Peyer's patch (tissue), 4 donors: Measurements from ENCODE around the gene DEPP1. TPM values are rescaled to one million over a fixed set of nuclear protein-coding genes. Genes with fewer than 3 reads are reported as not detected.

ENCODE experiments used
- DNase-seq, 3 donors: peaks; one replicate each; pipeline ENCODE4 v3.0.0-alpha.2; 2017 to 2019
- H3K27ac ChIP-seq, 4 donors: fragments of 200-600 bp; sonication (generic); one replicate each; pipeline ENCODE4 v1.5.1; 2016 to 2019
- H3K27me3 ChIP-seq, 2 donors: fragments of 200-600 bp; sonication (generic); one replicate each; pipeline ENCODE4 v1.5.1; 2019
- H3K36me3 ChIP-seq, 3 donors: fragments of 200-600 bp; sonication (generic); one replicate each; pipeline ENCODE4 v1.5.1; 2016 to 2019
- H3K4me1 ChIP-seq, 4 donors: fragments of 200-600 bp; sonication (generic); one replicate each; pipeline ENCODE4 v1.5.1; 2016 to 2019
- H3K4me3 ChIP-seq, 4 donors: fragments of 200-600 bp; sonication (generic); 1 replicate in 3 of 4; 2 replicates in 1 of 4; pipeline ENCODE4 v1.5.1; 2016 to 2019; ENCODE audit warnings: mild to moderate bottlenecking in 1 of 4
- H3K9me3 ChIP-seq, 4 donors: fragments of 200-600 bp; sonication (generic); one replicate each; pipeline ENCODE4 v1.5.1; 2016 to 2019; ENCODE audit warnings: mild to moderate bottlenecking in 1 of 4
- POLR2A ChIP-seq, 2 donors: fragments of 450-650 bp; IDR thresholded peaks; one replicate each; pipeline ENCODE4 v1.5.1; 2017; ENCODE audit warnings: antibody characterized with exemption in 2 of 2, mild to moderate bottlenecking in 2 of 2, moderate library complexity in 2 of 2
- total RNA-seq, 4 donors: library from RNA; depleted of rRNA; stranded (reverse); fragments of >200 nt; gene quantifications; one replicate each; pipeline ENCODE4 v1.1.0, GENCODE V29; 2016
- TF ChIP-seq, protein P1 (sequence below), 6 experiments: fragments of 450-650 bp in 4 of 6; fragments of 200-600 bp in 2 of 6; sonication (generic) in 1 of 6; IDR thresholded peaks; one replicate each; pipeline ENCODE4 v1.5.1; 2017 to 2019; ENCODE audit warnings: antibody characterized with exemption in 6 of 6, mild to moderate bottlenecking in 3 of 6, moderate library complexity in 1 of 6

Gene DEPP1
- total RNA-seq, 4 donors from 2014 or later: 3.9 to 96.0 (median 49.8) TPM

DNA sequence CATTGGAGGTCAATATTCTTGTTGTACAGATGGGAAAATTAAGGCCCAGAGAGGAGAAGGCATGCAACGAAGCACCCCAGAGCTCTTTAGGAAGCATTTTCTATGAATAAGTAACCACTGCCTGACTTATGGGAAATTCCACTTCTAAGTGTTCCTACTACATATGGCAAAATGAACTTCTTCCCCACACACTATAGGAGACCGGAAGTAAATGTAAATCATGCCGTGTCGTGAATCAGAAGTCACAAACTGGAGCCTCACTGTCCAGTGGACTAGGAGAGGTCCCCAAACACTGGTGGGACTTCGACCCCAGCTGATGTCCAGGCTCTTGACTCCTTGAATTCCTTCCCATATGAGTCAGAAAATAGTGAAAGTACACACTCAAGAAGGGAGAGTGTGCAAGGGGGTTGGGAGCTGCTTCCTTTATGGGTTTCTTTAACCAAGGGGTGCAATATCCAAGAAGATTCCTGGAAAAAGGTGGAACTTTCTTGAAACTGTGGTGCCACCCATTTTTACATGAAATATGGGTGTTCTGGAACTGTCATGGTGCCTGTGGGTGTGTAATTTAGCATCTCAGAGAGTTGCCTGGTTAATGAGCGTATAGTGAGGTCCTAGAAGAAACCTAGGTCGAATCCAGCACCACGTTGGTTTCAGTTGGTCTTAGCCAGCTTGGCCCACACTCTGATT, 12.3 kb downstream of the DEPP1 start:
- no peak for DNase-seq
- H3K27ac ChIP-seq: peak overlapping the region in 3 of 4 donors; percentile 8 to 51 (median 42)
- H3K9me3 ChIP-seq: no peaks in the 10 kb centered on the region
- H3K4me1 ChIP-seq: peaks cover 4 to 45% (median 33%) of the 10 kb centered on the region in 4 donors
- no peaks in the 10 kb centered on the region for H3K27me3 ChIP-seq
- H3K4me3 ChIP-seq: no peak overlapping the region
- TF ChIP-seq POLR2A (IDR thresholded peaks at IDR 0.05): no peak
- TF ChIP-seq, protein P1, sequence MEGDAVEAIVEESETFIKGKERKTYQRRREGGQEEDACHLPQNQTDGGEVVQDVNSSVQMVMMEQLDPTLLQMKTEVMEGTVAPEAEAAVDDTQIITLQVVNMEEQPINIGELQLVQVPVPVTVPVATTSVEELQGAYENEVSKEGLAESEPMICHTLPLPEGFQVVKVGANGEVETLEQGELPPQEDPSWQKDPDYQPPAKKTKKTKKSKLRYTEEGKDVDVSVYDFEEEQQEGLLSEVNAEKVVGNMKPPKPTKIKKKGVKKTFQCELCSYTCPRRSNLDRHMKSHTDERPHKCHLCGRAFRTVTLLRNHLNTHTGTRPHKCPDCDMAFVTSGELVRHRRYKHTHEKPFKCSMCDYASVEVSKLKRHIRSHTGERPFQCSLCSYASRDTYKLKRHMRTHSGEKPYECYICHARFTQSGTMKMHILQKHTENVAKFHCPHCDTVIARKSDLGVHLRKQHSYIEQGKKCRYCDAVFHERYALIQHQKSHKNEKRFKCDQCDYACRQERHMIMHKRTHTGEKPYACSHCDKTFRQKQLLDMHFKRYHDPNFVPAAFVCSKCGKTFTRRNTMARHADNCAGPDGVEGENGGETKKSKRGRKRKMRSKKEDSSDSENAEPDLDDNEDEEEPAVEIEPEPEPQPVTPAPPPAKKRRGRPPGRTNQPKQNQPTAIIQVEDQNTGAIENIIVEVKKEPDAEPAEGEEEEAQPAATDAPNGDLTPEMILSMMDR (IDR thresholded peaks at IDR 0.05): no peak
- H3K36me3 ChIP-seq: peaks cover 0 to 11% (median 0%) of the 10 kb centered on the region in 3 donors

DNA sequence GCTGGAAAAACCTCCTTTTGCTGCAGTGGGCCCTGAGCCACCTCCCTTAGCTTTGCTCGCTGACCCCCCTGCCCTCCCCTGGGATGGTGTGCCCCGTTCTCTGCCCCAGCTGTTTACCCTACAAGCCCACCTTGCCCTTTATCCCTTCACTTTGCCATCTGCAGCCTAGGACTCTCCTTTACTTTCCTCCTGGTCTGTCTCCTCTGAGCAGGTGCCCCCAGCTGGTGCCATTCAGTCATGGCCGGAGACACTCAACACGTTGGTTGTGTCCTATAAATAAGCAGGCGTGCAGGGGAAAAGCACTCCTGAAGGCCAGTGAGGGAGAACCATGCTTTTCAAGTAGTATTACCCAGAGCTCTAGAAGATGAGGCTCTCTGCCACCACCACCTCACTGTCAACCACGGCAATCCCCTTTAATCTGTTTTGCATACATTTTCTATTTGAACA, 12.9 kb downstream of the DEPP1 start:
- DNase-seq: no peak
- TF ChIP-seq POLR2A (IDR thresholded peaks at IDR 0.05): no peak
- TF ChIP-seq, protein P1 (IDR thresholded peaks at IDR 0.05): no peak
- peaks cover 0 to 5% (median 0%) of the 10 kb centered on the region in 3 donors for H3K36me3 ChIP-seq
- H3K27ac ChIP-seq: peak overlapping the region in 3 of 4 donors; percentile 8 to 51 (median 27)
- no peaks in the 10 kb centered on the region for H3K27me3 ChIP-seq
- H3K4me1 ChIP-seq: peaks cover 4 to 45% (median 34%) of the 10 kb centered on the region in 4 donors
- no peak overlapping the region for H3K4me3 ChIP-seq
- H3K9me3 ChIP-seq: no peaks in the 10 kb centered on the region

DNA sequence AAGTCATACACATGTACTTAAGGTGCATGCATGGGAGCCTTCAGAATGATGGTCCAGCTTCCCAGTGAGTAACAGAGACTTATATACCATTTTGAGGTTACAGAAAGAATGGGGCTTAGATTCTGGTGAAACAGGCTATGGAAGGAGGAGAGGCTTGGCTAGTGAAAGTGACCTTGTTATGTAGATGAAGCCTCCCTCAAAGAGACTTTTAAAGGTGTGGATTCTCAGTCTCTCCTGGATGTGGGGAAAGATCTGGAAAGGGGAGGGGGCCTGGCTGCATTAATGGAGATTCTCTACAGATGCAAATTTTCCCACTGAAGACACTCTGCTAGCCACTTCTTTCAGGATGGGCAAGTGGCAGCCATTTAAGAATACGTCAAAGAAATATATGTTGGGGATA, 13.5 kb downstream of the DEPP1 start:
- Histone ChIP-seq H3K27ac (peak overlapping the region in 3 of 4 donors; percentile 27 to 67 (median 58)), H3K4me1 (peaks cover 4 to 49% (median 35%) of the 10 kb centered on the region in 4 donors)

DNA sequence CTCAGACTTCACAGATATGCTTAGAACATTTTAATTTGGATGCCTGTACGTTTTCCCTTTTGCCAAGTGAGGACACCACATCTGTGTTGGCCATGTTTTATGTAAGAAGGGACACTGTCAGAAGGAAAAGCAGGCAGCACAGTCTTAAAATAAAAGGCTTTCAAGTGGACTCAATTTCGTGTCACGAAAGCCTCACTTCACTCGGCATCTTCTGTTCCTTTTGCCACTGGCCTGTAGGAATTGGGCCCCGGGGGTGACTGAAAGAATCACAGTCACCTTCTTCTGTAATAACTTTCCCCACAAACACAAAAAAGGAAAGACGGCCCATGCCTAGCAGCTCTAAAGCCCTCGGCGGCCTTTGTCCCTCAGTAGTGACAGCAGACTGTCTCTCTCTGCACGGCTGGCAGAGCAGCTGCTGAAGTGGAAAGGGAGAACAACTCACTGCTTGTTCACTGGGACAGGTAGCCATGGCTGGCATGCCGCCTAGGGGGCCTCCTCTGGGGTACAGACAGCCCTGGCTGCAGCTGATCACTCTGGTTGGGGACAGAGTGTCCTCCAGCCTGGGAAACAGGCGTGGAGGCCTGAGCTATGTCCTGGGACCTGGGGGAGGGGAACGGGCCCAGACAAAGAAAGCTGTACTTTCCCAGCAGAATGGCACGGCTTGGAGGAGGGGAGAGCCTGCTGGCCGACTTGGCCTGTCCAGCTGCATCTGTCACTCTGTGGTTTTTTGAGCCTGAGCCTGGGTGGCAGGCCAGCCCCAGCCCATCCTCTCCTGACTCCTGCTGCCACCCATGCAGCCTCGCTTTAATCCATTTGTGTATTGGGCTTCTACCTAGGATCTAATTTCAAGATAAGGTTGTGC, 14.6 kb downstream of the DEPP1 start:
- DNase-seq: peak; percentile 54 to 78 (median 67)
- no peaks in the 10 kb centered on the region for H3K9me3 ChIP-seq
- peaks cover 4 to 53% (median 35%) of the 10 kb centered on the region in 4 donors for H3K4me1 ChIP-seq
- no peaks in the 10 kb centered on the region for H3K27me3 ChIP-seq
- H3K36me3 ChIP-seq: no peaks in the 10 kb centered on the region
- peak overlapping the region in 2 of 4 donors; percentile 10 to 26 for H3K4me3 ChIP-seq
- H3K27ac ChIP-seq: peak overlapping the region; percentile 58 to 84 (median 66)
- TF ChIP-seq, protein P1 (IDR thresholded peaks at IDR 0.05): no peak
- TF ChIP-seq POLR2A (IDR thresholded peaks at IDR 0.05): no peak

More for the DNA sequence above, 13.5 kb downstream of the DEPP1 start:
- Histone ChIP-seq H3K36me3 (peaks cover 0 to 3% (median 0%) of the 10 kb centered on the region in 3 donors), H3K9me3 (no peaks in the 10 kb centered on the region), H3K27me3 (no peaks in the 10 kb centered on the region), H3K4me3 (no peak overlapping the region)
- TF ChIP-seq POLR2A (IDR thresholded peaks at IDR 0.05): no peak
- DNase-seq: no peak

DNA sequence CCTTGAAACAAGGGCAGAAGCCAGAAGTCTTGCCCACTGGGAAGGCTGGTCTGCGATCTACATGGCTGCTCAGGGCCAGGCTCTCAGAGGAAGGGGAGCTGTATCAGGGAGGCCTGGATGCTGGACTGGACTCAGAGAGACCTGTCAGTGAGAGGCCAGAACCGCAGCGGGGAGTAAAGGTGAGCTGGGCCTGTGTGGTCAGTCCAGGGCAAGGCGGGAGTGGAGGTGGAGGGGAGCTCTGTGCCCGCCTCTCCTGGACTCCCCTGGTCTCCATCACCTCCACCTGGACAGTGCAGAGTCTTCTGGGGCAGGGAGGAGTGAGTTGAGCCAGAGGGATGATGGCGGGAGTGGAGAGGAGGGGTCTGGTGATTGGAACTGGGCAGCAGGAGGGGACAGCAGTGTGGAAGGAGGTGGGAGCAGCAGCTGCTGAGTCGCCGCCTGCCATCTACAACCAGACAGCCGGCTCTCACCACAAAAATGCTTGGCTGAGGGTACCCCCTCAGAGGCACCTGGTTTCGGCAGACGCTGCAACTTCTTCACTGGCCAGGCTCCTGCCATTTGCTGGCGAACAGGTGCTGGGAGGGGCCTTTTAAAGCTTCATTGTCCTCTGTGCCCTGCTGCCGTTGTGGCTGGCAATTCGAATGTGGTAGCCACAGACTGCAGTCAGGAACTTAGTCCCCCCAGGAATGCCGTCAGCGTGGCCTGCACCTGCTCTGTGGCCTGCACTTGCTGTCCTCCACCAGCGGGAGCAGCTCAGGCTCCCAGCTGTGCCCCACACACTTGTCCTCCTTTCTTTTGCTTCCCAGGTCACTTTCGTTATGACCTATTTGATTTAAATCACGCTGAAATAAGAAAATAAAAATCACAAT, 15.5 kb downstream of the DEPP1 start:
- peak overlapping the region; percentile 58 to 84 (median 66) for H3K27ac ChIP-seq
- H3K27me3 ChIP-seq: no peaks in the 10 kb centered on the region
- TF ChIP-seq, protein P1 (IDR thresholded peaks at IDR 0.05): peak in 5 of 6 experiments; percentile 10 to 64 (median 47)
- no peak for TF ChIP-seq POLR2A (IDR thresholded peaks at IDR 0.05)
- H3K4me1 ChIP-seq: peaks cover 4 to 62% (median 30%) of the 10 kb centered on the region in 4 donors
- H3K36me3 ChIP-seq: no peaks in the 10 kb centered on the region
- DNase-seq: peak; percentile 48 to 62 (median 60)
- H3K9me3 ChIP-seq: no peaks in the 10 kb centered on the region
- H3K4me3 ChIP-seq: peak overlapping the region in 2 of 4 donors; percentile 10 to 22
